OCI-LY7 (cell line): ENCODE results near the gene IRF2BP1. TPM values are rescaled to one million over a fixed set of nuclear protein-coding genes. Genes with fewer than 3 reads are reported as not detected.

Experiments
- BruUV-seq: library from RNA; stranded (reverse); fragments of 400-500 nt; replicated peaks from 2 replicates; lab custom pipeline; 2021; lab: Mats Ljungman, UMichigan
- CTCF ChIA-PET: fragments of 300-600 bp; sonication (Branson Sonifier 250); formaldehyde crosslinking; loops from one replicate; lab custom pipeline; 2022; ENCODE audit warnings: antibody characterized with exemption; ENCODE audit not compliant: unreplicated experiment; lab: Charles Lee
- POLR2A ChIA-PET: fragments of 300-600 bp; sonication (Branson Sonifier 250); formaldehyde crosslinking; loops from one replicate; lab custom pipeline; 2022; ENCODE audit warnings: antibody characterized with exemption; lab: Charles Lee
- DNase-seq: peaks from one replicate; pipeline ENCODE4 v3.0.0-alpha.2; 2015; ENCODE audit warnings: low spot score
- H2AFZ ChIP-seq: fragments of 200-600 bp; sonication (generic), shearing (Covaris generic); 2 replicates; pipeline ENCODE4 v1.6.1; 2014; ENCODE audit warnings: mild to moderate bottlenecking, antibody characterized with exemption, low read length, moderate library complexity
- H3K27ac ChIP-seq: fragments of 200-600 bp; sonication (generic); 2 replicates; pipeline ENCODE4 v1.5.1; 2014; ENCODE audit warnings: mixed run types, low read depth, mild to moderate bottlenecking, moderate library complexity, low read length, inconsistent platforms; ENCODE audit not compliant: poor library complexity, severe bottlenecking
- H3K36me3 ChIP-seq: fragments of 200-600 bp; sonication (generic); 2 replicates; pipeline ENCODE4 v1.6.1; 2014; ENCODE audit warnings: mild to moderate bottlenecking, antibody characterized with exemption, low read length, moderate library complexity, mixed read lengths; ENCODE audit not compliant: insufficient read depth
- H3K4me1 ChIP-seq: fragments of 200-600 bp; sonication (generic); 2 replicates; pipeline ENCODE4 v1.5.1; 2014; ENCODE audit warnings: mild to moderate bottlenecking, low read length; ENCODE audit not compliant: insufficient read depth, poor library complexity, severe bottlenecking
- H3K4me2 ChIP-seq: fragments of 200-600 bp; sonication (generic); 2 replicates; pipeline ENCODE4 v1.6.1; 2014; ENCODE audit warnings: mild to moderate bottlenecking, low read length
- H3K4me3 ChIP-seq: fragments of 200-600 bp; sonication (generic); 2 replicates; pipeline ENCODE4 v1.5.1; 2014; ENCODE audit warnings: mild to moderate bottlenecking, low read depth, low read length; ENCODE audit not compliant: poor library complexity, severe bottlenecking
- H3K79me2 ChIP-seq: fragments of 200-600 bp; sonication (generic); 2 replicates; pipeline ENCODE4 v1.6.1; 2016; ENCODE audit warnings: low read depth, mild to moderate bottlenecking, low read length, moderate library complexity, mixed read lengths; ENCODE audit not compliant: insufficient read depth
- H3K9me2 ChIP-seq: fragments of 200-600 bp; sonication (generic); 2 replicates; pipeline ENCODE4 v1.6.1; 2016; ENCODE audit warnings: mild to moderate bottlenecking, low read length, mixed read lengths; ENCODE audit not compliant: insufficient read depth
- H3K9me3 ChIP-seq: fragments of 200-600 bp; sonication (generic); 2 replicates; pipeline ENCODE4 v1.6.1; 2014; ENCODE audit warnings: mild to moderate bottlenecking, mixed run types, low read length, mixed read lengths
- H4K20me1 ChIP-seq: fragments of 200-600 bp; sonication (generic); 2 replicates; pipeline ENCODE4 v1.6.1; 2014; ENCODE audit warnings: mild to moderate bottlenecking, antibody characterized with exemption, low read length, moderate library complexity, mixed read lengths; ENCODE audit not compliant: insufficient read depth
- EZH2phosphoT487 ChIP-seq: fragments of 200-600 bp; sonication (generic); IDR thresholded peaks from 2 replicates; pipeline ENCODE4 v1.6.1; 2018; ENCODE audit warnings: low read depth, borderline replicate concordance, mild to moderate bottlenecking, mixed run types, antibody characterized with exemption, low read length, moderate library complexity, mixed read lengths
- intact Hi-C: fragments of 100-400 bp; cut with micrococcal nuclease; formaldehyde crosslinking; loops from one replicate; pipeline ENCODE4 v1.10.0; 2022; ENCODE audit not compliant: unreplicated experiment
- total RNA-seq, 2 experiments: library from RNA; depleted of rRNA in 1 of 2; stranded (reverse); fragments of >200 nt in 1 of 2; shearing (Covaris generic) in 1 of 2; gene quantifications; 2 replicates each; pipeline ENCODE4 v1.2.3, GENCODE V29; 2014 to 2022
- TF ChIP-seq, protein P1 (sequence below): fragments of 200-600 bp; sonication (generic); conservative IDR thresholded peaks from 2 replicates; pipeline ENCODE4 v1.5.1; 2014; ENCODE audit warnings: mild to moderate bottlenecking, antibody characterized with exemption, low read length, moderate library complexity, mixed read lengths

Gene IRF2BP1
- total RNA-seq, 2 experiments from 2014 or later = 25.4 to 53.5 TPM

GRCh38 chr19:45863840-45864628 lies 21.9 kb downstream of the IRF2BP1 start, which contains the start of gene FOXA3:
TSS of gene FOXA3 (plus strand) at chr19:45864326. CDS start at chr19:45864457, 131 bp downstream.
- peaks cover 18% of the 10 kb centered on the region for H3K36me3 ChIP-seq
- peak within 1 kb of the TSS; percentile 69; the same call in 1 of the 2 replicates for H2AFZ ChIP-seq
- CTCF ChIA-PET = interaction anchor here (0.9 kb wide), 1 partner anchor 18 kb away, joined by 4 read pairs; no protein-coding TSS in a partner anchor
- H3K4me1 ChIP-seq = peaks cover 20% of the 10 kb centered on the region
- no peaks in the 10 kb centered on the region for H3K9me2 ChIP-seq
- POLR2A ChIA-PET = interaction anchor here (0.7 to 2.1 kb wide), 5 partner anchors 18 to 460 kb away, joined by 3 to 8 read pairs (median 4); partner anchors contain the start of genes MYPOP and SIX5
- intact Hi-C loops = loop anchor here (1.0 kb wide), 1 partner anchor 19 kb away; no protein-coding TSS in a partner anchor
- no peaks in the 10 kb centered on the region for H4K20me1 ChIP-seq
- peak within 1 kb of the TSS; percentile 82 for H3K4me3 ChIP-seq
- no TSS peak for BruUV-seq
- peak within 1 kb of the TSS; percentile 91 for H3K4me2 ChIP-seq
- no peaks in the 10 kb centered on the region for H3K9me3 ChIP-seq
- no peak within 1 kb of the TSS for H3K27ac ChIP-seq
- peak; percentile 63; the same call in 1 of the 2 replicates for TF ChIP-seq EZH2phosphoT487
- TF ChIP-seq, protein P1, sequence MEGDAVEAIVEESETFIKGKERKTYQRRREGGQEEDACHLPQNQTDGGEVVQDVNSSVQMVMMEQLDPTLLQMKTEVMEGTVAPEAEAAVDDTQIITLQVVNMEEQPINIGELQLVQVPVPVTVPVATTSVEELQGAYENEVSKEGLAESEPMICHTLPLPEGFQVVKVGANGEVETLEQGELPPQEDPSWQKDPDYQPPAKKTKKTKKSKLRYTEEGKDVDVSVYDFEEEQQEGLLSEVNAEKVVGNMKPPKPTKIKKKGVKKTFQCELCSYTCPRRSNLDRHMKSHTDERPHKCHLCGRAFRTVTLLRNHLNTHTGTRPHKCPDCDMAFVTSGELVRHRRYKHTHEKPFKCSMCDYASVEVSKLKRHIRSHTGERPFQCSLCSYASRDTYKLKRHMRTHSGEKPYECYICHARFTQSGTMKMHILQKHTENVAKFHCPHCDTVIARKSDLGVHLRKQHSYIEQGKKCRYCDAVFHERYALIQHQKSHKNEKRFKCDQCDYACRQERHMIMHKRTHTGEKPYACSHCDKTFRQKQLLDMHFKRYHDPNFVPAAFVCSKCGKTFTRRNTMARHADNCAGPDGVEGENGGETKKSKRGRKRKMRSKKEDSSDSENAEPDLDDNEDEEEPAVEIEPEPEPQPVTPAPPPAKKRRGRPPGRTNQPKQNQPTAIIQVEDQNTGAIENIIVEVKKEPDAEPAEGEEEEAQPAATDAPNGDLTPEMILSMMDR = peak; percentile 77
- DNase-seq = peak; percentile 64
- peaks cover 34% of the 10 kb centered on the region for H3K79me2 ChIP-seq

DNA sequence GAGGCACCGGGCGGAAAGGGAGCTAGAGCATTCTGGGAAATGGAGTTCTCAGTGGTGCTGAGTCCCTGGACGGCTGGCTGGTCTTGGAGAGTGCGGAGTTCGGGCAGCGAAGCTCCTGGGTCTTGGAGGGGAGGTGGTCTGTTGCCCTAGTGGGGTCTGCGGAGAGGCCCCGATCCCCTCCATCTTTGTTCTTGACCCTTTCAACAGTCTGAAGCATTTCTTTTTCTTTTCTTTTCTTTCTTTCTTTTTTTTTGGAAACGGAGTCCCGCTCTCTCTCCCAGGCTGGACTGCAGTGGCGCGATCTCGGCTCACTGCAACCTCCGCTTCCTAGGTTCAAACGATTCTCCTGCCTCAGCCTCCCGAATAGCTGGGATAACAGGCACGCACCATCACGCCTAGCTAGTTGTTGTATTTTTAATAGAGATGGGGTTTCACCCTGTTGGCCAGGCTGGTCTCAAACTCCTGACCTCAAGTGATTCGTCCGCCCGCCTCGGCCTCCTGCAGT lies 22.6 kb downstream of the IRF2BP1 start:
- H3K9me2 ChIP-seq = no peaks in the 10 kb centered on the region
- peak overlapping the region; percentile 82 for H3K4me3 ChIP-seq
- H4K20me1 ChIP-seq = no peaks in the 10 kb centered on the region
- peak overlapping the region; percentile 69; the same call in 1 of the 2 replicates for H2AFZ ChIP-seq
- H3K4me2 ChIP-seq = peak overlapping the region; percentile 91
- DNase-seq = no peak
- no peak overlapping the region for H3K27ac ChIP-seq
- CTCF ChIA-PET = interaction anchor here (0.9 kb wide), 1 partner anchor 19 kb away, joined by 4 read pairs; no protein-coding TSS in a partner anchor
- intact Hi-C loops = loop anchor here (1.0 kb wide), 1 partner anchor 20 kb away; no protein-coding TSS in a partner anchor
- peaks cover 38% of the 10 kb centered on the region for H3K79me2 ChIP-seq
- peaks cover 20% of the 10 kb centered on the region for H3K4me1 ChIP-seq
- H3K9me3 ChIP-seq = no peaks in the 10 kb centered on the region
- POLR2A ChIA-PET = interaction anchor here (0.7 to 2.1 kb wide), 5 partner anchors 19 to 459 kb away, joined by 3 to 8 read pairs (median 4); partner anchors contain the start of genes MYPOP and SIX5
- TF ChIP-seq, protein P1 = no peak
- no peak for TF ChIP-seq EZH2phosphoT487
- H3K36me3 ChIP-seq = peaks cover 24% of the 10 kb centered on the region
- no TSS peak for BruUV-seq
